ENCODE measurements around the gene BRI3.

- no peak for TF ChIP-seq CTCF (IDR thresholded peaks at IDR 0.05)
- no peak for TF ChIP-seq POLR2A (IDR thresholded peaks at IDR 0.05)
These were observed 24.6 kb downstream of the BRI3 start for GRCh38 chr7:98305951-98306535.

All from lower leg skin (tissue), 3 donors.